Ishikawa (cell line): ENCODE results near the gene CCDC121.
A peak's percentile ranks its signal among the peaks of the same experiment; 100 is the strongest.

ENCODE experiments used
- CEBPB ChIP-seq: IDR thresholded peaks from 2 replicates; pipeline ENCODE4 v1.6.1; 2012
- CREB1 ChIP-seq: IDR thresholded peaks from 2 replicates; pipeline ENCODE4 v1.6.1; 2012; ENCODE audit warnings: low read depth
- EGR1 ChIP-seq: IDR thresholded peaks from 2 replicates; pipeline ENCODE4 v1.6.1; 2012
- EP300 ChIP-seq: IDR thresholded peaks from 2 replicates; pipeline ENCODE4 v1.6.1; 2012; ENCODE audit warnings: borderline replicate concordance
- FOXM1 ChIP-seq: IDR thresholded peaks from 2 replicates; pipeline ENCODE4 v1.6.1; 2012; ENCODE audit warnings: low read depth, borderline replicate concordance
- NFIC ChIP-seq: IDR thresholded peaks from 2 replicates; pipeline ENCODE4 v1.6.1; 2012
- RAD21 ChIP-seq: IDR thresholded peaks from 2 replicates; pipeline ENCODE4 v1.6.1; 2012; ENCODE audit warnings: low read depth
- TAF1 ChIP-seq: IDR thresholded peaks from 2 replicates; pipeline ENCODE4 v1.6.1; 2012; ENCODE audit warnings: low read depth, mild to moderate bottlenecking
- TCF12 ChIP-seq: IDR thresholded peaks from 2 replicates; pipeline ENCODE4 v1.6.1; 2012; ENCODE audit warnings: low read depth
- TEAD4 ChIP-seq: IDR thresholded peaks from 2 replicates; pipeline ENCODE4 v1.6.1; 2012
- YY1 ChIP-seq: IDR thresholded peaks from 2 replicates; pipeline ENCODE4 v1.6.1; 2012; ENCODE audit warnings: low read depth
- ZBTB7A ChIP-seq: IDR thresholded peaks from 2 replicates; pipeline ENCODE4 v1.6.1; 2012; ENCODE audit warnings: low read depth
- TF ChIP-seq, protein P1 (sequence below): IDR thresholded peaks from 2 replicates; pipeline ENCODE4 v1.6.1; 2012
- TF ChIP-seq, protein P2 (sequence below): IDR thresholded peaks from 2 replicates; pipeline ENCODE4 v1.6.1; 2012; ENCODE audit warnings: low read depth, mild to moderate bottlenecking
- TF ChIP-seq, protein P3 (sequence below): IDR thresholded peaks from 2 replicates; pipeline ENCODE4 v1.6.1; 2012

The CCDC121 gene

DNA sequence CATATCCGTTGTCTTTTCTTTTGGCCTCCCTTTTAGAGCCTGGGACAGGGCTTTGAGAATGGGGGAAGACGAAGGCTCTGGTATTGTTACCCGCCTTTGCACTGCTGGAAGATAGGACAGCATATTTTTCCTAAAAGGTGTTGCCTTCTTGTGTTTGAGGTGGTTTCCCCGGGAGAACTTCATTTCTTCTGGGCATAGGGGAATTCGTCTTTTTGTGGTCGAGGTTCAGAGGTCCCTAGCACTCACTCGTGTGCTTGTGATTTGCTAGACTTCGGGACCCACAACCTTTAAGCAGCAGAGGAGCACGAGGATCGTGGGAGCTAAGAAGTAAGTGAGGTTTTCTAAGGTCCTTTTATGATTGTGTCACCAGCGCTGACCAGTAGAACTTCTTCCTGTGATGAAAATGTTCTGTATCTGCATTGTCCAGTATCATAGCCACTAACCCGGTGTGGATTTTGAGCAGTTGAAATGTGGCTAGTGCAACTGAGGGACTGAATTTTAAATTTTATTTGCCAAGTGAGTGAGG is 45.4 kb downstream of the CCDC121 start:
- TF ChIP-seq, protein P1, sequence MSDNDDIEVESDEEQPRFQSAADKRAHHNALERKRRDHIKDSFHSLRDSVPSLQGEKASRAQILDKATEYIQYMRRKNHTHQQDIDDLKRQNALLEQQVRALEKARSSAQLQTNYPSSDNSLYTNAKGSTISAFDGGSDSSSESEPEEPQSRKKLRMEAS, result no peak
- TF ChIP-seq CREB1 (no peak), NFIC (no peak), ZBTB7A (no peak), EP300 (no peak), TEAD4 (no peak), YY1 (no peak)

DNA sequence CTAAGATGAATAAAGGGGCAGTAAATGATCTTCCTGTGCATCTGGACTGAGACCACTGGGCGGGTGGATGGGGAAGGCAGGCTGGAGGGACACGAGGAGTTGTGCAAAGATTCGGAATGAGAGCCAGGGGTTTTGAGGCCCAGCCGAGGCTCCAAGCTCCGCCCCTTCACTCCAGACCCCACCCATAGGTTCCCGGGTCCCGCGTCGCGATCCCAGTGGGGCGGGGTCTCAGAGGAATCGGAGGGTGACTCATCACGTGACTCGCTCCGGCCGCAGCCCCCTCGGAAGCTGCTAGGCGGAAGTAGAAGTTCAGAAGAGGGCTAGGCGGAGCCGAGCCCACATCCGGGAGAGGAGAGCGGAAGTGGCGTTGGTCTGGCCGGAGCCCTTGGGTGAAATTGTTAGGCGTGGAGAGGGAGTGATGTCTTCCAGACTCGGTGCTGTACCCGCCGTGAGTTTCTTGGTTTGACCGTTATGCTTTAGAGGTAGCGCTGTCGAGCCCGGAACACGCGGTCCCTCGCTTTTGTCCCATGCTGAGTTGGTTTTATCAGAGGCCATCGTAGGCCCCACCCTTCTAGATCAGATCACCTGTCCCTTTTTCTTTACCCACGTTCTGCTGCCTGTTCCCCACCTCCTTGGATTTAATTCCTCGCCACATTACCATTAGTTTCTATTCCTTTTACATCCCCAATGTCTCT is 46.0 kb downstream of the CCDC121 start, which contains the start of gene ZNF512:
TSS of gene ZNF512 (plus strand) at position 348 of the 695 bp plus-strand sequence. CDS start at position 419, 71 bp downstream.
- TF ChIP-seq CEBPB (peak; percentile 15; the same call in 1 of the 2 replicates), EGR1 (no peak), TAF1 (peak; percentile 88), TEAD4 (no peak; the same call in 1 of the 2 replicates), CREB1 (0 out of 2 replicates have a peak, but pooled peaks have one; percentile 18), NFIC (no peak), ZBTB7A (no peak; the same call in 1 of the 2 replicates), FOXM1 (no peak), TCF12 (peak; percentile 42; the same call in 1 of the 2 replicates), RAD21 (no peak; the same call in 1 of the 2 replicates), EP300 (no peak), YY1 (0 out of 2 replicates have a peak, but pooled peaks have one; percentile 52)
- TF ChIP-seq, protein P2, sequence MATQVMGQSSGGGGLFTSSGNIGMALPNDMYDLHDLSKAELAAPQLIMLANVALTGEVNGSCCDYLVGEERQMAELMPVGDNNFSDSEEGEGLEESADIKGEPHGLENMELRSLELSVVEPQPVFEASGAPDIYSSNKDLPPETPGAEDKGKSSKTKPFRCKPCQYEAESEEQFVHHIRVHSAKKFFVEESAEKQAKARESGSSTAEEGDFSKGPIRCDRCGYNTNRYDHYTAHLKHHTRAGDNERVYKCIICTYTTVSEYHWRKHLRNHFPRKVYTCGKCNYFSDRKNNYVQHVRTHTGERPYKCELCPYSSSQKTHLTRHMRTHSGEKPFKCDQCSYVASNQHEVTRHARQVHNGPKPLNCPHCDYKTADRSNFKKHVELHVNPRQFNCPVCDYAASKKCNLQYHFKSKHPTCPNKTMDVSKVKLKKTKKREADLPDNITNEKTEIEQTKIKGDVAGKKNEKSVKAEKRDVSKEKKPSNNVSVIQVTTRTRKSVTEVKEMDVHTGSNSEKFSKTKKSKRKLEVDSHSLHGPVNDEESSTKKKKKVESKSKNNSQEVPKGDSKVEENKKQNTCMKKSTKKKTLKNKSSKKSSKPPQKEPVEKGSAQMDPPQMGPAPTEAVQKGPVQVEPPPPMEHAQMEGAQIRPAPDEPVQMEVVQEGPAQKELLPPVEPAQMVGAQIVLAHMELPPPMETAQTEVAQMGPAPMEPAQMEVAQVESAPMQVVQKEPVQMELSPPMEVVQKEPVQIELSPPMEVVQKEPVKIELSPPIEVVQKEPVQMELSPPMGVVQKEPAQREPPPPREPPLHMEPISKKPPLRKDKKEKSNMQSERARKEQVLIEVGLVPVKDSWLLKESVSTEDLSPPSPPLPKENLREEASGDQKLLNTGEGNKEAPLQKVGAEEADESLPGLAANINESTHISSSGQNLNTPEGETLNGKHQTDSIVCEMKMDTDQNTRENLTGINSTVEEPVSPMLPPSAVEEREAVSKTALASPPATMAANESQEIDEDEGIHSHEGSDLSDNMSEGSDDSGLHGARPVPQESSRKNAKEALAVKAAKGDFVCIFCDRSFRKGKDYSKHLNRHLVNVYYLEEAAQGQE, result no peak
- TF ChIP-seq, protein P1, result peak; percentile 48; the same call in 1 of the 2 replicates
- TF ChIP-seq, protein P3, sequence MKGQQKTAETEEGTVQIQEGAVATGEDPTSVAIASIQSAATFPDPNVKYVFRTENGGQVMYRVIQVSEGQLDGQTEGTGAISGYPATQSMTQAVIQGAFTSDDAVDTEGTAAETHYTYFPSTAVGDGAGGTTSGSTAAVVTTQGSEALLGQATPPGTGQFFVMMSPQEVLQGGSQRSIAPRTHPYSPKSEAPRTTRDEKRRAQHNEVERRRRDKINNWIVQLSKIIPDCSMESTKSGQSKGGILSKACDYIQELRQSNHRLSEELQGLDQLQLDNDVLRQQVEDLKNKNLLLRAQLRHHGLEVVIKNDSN, result peak; percentile 97

DNA sequence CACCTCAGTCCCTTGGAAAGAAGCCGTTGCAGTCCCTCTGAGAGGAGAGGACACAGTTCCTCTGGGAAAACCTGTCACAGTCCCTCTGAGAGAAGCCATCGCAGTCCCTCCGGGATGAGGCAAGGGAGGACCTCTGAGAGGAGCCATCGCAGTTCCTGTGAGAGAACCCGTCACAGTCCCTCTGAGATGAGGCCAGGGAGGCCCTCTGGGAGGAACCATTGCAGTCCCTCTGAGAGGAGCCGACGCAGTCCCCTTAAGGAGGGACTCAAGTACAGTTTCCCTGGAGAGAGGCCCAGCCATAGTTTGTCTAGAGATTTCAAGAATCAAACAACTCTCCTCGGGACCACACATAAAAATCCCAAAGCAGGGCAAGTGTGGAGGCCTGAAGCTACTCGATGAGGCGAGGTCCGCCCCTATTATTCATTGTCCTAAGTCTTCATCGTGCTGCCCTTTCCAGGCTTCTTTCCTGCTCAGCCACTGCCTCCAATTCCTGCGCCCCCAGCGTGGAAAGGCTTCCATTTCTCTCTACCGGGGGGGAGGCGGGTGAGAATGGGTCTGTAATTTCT is 46.6 kb downstream of the CCDC121 start:
- no peak for TF ChIP-seq TAF1
- no peak for TF ChIP-seq EGR1
- no peak for TF ChIP-seq EP300
- TF ChIP-seq YY1, result no peak
- TF ChIP-seq TCF12, result no peak
- no peak for TF ChIP-seq RAD21
- TF ChIP-seq ZBTB7A, result no peak
- TF ChIP-seq, protein P2, result no peak
- TF ChIP-seq TEAD4, result no peak
- TF ChIP-seq, protein P1, result no peak
- TF ChIP-seq CEBPB, result no peak
- TF ChIP-seq NFIC, result no peak
- TF ChIP-seq, protein P3, result no peak
- TF ChIP-seq FOXM1, result no peak
- TF ChIP-seq CREB1, result no peak

DNA sequence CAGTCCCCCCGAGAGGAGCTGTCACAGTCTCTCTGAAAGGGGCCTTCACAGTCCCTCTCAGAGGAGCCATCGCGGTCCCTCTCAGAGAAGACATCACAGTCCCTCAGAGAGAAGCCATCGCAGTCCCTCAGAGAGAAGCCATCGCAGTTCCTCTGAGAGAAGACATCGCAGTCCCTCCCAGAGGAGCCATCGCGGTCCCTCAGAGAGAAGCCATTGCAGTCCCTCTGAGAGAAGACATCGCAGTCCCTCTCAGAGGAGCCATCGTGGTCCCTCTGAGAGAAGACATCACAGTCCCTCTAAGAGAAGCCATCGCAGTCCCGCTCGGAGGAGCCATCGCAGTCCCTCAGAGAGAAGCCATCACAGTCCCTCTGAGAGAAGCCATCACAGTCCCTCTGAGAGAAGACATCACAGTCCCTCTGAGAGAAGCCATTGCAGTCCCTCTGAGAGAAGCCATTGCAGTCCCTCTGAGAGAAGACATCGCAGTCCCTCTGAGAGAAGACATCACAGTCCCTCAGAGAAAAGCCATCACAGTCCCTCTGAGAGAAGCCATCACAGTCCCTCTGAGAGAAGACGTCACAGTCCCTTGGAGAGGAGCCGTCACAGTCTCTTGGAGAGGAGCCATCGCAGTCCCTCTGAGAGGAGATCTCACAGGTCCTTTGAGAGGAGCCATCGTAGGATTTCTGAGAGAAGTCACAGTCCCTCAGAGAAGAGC is 47.2 kb downstream of the CCDC121 start:
- TF ChIP-seq CREB1 (no peak), NFIC (no peak), FOXM1 (no peak), YY1 (no peak)
- TF ChIP-seq, protein P1, result no peak
